SU-DHL-6 (cell line): ENCODE data around the gene ANKRD42.

Experiments used
- EZH2phosphoT487 ChIP-seq: fragments of 200-600 bp; sonication (generic), shearing (Covaris generic); conservative IDR thresholded peaks from 2 replicates; pipeline ENCODE4 v1.6.1; 2018; ENCODE audit warnings: mild to moderate bottlenecking, antibody characterized with exemption, low read length, moderate library complexity, mixed read lengths
- TF ChIP-seq, protein P1 (sequence below): fragments of 200-600 bp; sonication (generic); IDR thresholded peaks from one replicate; pipeline ENCODE4 v1.5.1; 2017; ENCODE audit warnings: antibody characterized with exemption, mild to moderate bottlenecking, low read length, moderate library complexity; ENCODE audit not compliant: insufficient read depth, poor library complexity, severe bottlenecking

DNA sequence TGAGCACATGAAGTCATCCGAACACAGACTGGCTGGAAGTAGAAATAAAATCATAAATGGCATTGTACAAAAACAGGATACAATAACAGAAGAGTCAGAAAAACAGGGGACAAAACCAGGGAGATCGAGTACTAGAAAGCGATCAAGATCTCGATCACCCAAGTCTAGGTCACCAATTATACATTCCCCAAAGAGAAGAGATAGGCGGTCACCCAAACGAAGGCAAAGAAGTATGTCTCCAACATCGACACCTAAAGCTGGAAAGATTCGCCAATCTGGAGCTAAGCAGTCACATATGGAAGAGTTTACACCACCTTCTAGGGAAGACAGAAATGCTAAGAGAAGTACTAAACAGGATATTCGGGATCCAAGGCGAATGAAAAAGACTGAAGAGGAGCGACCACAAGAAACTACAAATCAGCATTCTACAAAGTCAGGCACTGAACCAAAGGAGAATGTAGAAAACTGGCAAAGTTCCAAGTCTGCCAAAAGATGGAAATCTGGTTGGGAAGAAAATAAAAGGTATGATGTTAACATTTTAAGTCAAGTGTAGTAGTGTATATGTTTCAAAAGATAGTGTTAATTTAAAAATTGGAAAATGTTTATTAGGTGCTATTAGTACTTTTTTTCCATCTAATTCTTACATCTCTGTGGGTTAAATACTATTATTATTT is 27.2 kb upstream of the ANKRD42 start:
- TF ChIP-seq, protein P1, sequence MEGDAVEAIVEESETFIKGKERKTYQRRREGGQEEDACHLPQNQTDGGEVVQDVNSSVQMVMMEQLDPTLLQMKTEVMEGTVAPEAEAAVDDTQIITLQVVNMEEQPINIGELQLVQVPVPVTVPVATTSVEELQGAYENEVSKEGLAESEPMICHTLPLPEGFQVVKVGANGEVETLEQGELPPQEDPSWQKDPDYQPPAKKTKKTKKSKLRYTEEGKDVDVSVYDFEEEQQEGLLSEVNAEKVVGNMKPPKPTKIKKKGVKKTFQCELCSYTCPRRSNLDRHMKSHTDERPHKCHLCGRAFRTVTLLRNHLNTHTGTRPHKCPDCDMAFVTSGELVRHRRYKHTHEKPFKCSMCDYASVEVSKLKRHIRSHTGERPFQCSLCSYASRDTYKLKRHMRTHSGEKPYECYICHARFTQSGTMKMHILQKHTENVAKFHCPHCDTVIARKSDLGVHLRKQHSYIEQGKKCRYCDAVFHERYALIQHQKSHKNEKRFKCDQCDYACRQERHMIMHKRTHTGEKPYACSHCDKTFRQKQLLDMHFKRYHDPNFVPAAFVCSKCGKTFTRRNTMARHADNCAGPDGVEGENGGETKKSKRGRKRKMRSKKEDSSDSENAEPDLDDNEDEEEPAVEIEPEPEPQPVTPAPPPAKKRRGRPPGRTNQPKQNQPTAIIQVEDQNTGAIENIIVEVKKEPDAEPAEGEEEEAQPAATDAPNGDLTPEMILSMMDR = no peak
- TF ChIP-seq EZH2phosphoT487 = no peak
